Neuron (in vitro differentiated cells): ENCODE measurements around the gene TRIM25.

ENCODE experiments used
- H2AFZ ChIP-seq: one replicate; pipeline ENCODE4 v1.6.1; 2013; ENCODE audit warnings: low read depth, mild to moderate bottlenecking, inconsistent platforms, low read length, moderate library complexity
- H3K27me3 ChIP-seq: one replicate; pipeline ENCODE4 v1.6.1; 2013; ENCODE audit warnings: low read length; ENCODE audit not compliant: insufficient read depth
- H3K36me3 ChIP-seq: one replicate; pipeline ENCODE4 v1.6.1; 2013; ENCODE audit warnings: low read length; ENCODE audit not compliant: insufficient read depth
- H3K4me1 ChIP-seq: one replicate; pipeline ENCODE4 v1.6.1; 2013; ENCODE audit warnings: low read length; ENCODE audit not compliant: insufficient read depth
- H3K4me3 ChIP-seq: 2 replicates; pipeline ENCODE4 v1.5.1; 2013; ENCODE audit warnings: mild to moderate bottlenecking, low read length, moderate library complexity
- H3K9me3 ChIP-seq: one replicate; pipeline ENCODE4 v1.6.1; 2013; ENCODE audit warnings: low read length

The TRIM25 gene

GRCh38 chr17:56863974-56864373 is 49.9 kb downstream of the TRIM25 start:
- Histone ChIP-seq H2AFZ (no peak overlapping the region), H3K4me3 (no peak overlapping the region), H3K4me1 (no peaks in the 10 kb centered on the region), H3K27me3 (no peaks in the 10 kb centered on the region), H3K9me3 (no peaks in the 10 kb centered on the region), H3K36me3 (peaks cover 3% of the 10 kb centered on the region)

- no peaks in the 10 kb centered on the region for H3K27me3 ChIP-seq
- no peaks in the 10 kb centered on the region for H3K4me1 ChIP-seq
- no peaks in the 10 kb centered on the region for H3K9me3 ChIP-seq
- no peak overlapping the region for H3K4me3 ChIP-seq
- H3K36me3 ChIP-seq: peaks cover 3% of the 10 kb centered on the region
- no peak overlapping the region for H2AFZ ChIP-seq
Observed at GRCh38 chr17:56861899-56862298, 52.0 kb downstream of the TRIM25 start.

- no peak overlapping the region for H3K4me3 ChIP-seq
- no peak overlapping the region for H2AFZ ChIP-seq
- H3K27me3 ChIP-seq: no peaks in the 10 kb centered on the region
- H3K4me1 ChIP-seq: no peaks in the 10 kb centered on the region
- peaks cover 9% of the 10 kb centered on the region for H3K36me3 ChIP-seq
- H3K9me3 ChIP-seq: no peaks in the 10 kb centered on the region
Observed at GRCh38 chr17:56851008-56851407, 62.8 kb downstream of the TRIM25 start.

GRCh38 chr17:56850591-56850990 is 63.3 kb downstream of the TRIM25 start:
- no peak overlapping the region for H3K4me3 ChIP-seq
- peaks cover 9% of the 10 kb centered on the region for H3K36me3 ChIP-seq
- H3K27me3 ChIP-seq: no peaks in the 10 kb centered on the region
- H3K9me3 ChIP-seq: no peaks in the 10 kb centered on the region
- no peak overlapping the region for H2AFZ ChIP-seq
- H3K4me1 ChIP-seq: no peaks in the 10 kb centered on the region

- Histone ChIP-seq H3K9me3 (no peaks in the 10 kb centered on the region), H3K4me1 (no peaks in the 10 kb centered on the region), H3K27me3 (no peaks in the 10 kb centered on the region)
Observed at GRCh38 chr17:56849131-56849530, 64.7 kb downstream of the TRIM25 start.

GRCh38 chr17:56847106-56847505 is 66.7 kb downstream of the TRIM25 start:
- Histone ChIP-seq H3K4me1 (no peaks in the 10 kb centered on the region), H3K9me3 (no peaks in the 10 kb centered on the region)

More at GRCh38 chr17:56849131-56849530, 64.7 kb downstream of the TRIM25 start:
- no peak overlapping the region for H3K4me3 ChIP-seq
- peaks cover 9% of the 10 kb centered on the region for H3K36me3 ChIP-seq
- H2AFZ ChIP-seq: no peak overlapping the region

GRCh38 chr17:56845934-56846333 is 67.9 kb downstream of the TRIM25 start:
- Histone ChIP-seq H3K9me3 (no peaks in the 10 kb centered on the region), H2AFZ (no peak overlapping the region), H3K4me3 (no peak overlapping the region), H3K36me3 (peaks cover 9% of the 10 kb centered on the region), H3K4me1 (no peaks in the 10 kb centered on the region), H3K27me3 (no peaks in the 10 kb centered on the region)

More at GRCh38 chr17:56847106-56847505, 66.7 kb downstream of the TRIM25 start:
- Histone ChIP-seq H2AFZ (no peak overlapping the region), H3K36me3 (peaks cover 9% of the 10 kb centered on the region), H3K4me3 (no peak overlapping the region), H3K27me3 (no peaks in the 10 kb centered on the region)

- no peaks in the 10 kb centered on the region for H3K27me3 ChIP-seq
- peaks cover 5% of the 10 kb centered on the region for H3K36me3 ChIP-seq
- no peak overlapping the region for H3K4me3 ChIP-seq
- H3K9me3 ChIP-seq: no peaks in the 10 kb centered on the region
- no peak overlapping the region for H2AFZ ChIP-seq
- H3K4me1 ChIP-seq: no peaks in the 10 kb centered on the region
Observed at GRCh38 chr17:56842577-56842976, 71.3 kb downstream of the TRIM25 start.

- Histone ChIP-seq H3K36me3 (peaks cover 3% of the 10 kb centered on the region), H3K4me1 (peaks cover 2% of the 10 kb centered on the region), H3K27me3 (no peaks in the 10 kb centered on the region), H3K9me3 (no peaks in the 10 kb centered on the region), H2AFZ (no peak overlapping the region), H3K4me3 (no peak overlapping the region)
Observed at GRCh38 chr17:56838687-56839086, 75.2 kb downstream of the TRIM25 start.
